ENCODE data around the gene ANKRD35. TPM values are rescaled to one million over a fixed set of nuclear protein-coding genes. Genes with fewer than 3 reads are reported as not detected.

Gene ANKRD35
- total and polyA plus RNA-seq, 9 of the 15 experiments (the other 6 are each of a cell fraction or from before 2014, with no cell fraction given): 0.07 to 0.14 (median 0.07) TPM; not detected in 5

- 66% methylated on average over 43 of the region's 47 CpGs for WGBS (ENCODE audit: insufficient coverage, low coverage, missing lambda C conversion rate)
- no peak overlapping the region for H3K4me2 ChIP-seq (ENCODE audit: insufficient read depth, low read length)
- no peak overlapping the region for H3K27ac ChIP-seq (ENCODE audit: extremely low read depth, low read depth, low read length)
- no peak for DNase-seq (ENCODE audit: extremely low read depth in 1 of 4, low spot score in 3 of 4)
- in situ Hi-C loops (cut with MboI): no loop called here
- H3K36me3 ChIP-seq (ENCODE audit: control insufficient read depth, insufficient read depth, low read length): no peaks in the 10 kb centered on the region
- H3K9me3 ChIP-seq (replicated peaks; ENCODE audit: control insufficient read depth, insufficient read depth, low read depth, low read length): no peaks in the 10 kb centered on the region
- TF ChIP-seq CEBPB (tag; IDR thresholded peaks at IDR 0.05) (peak; percentile 37; the same call in 1 of the 2 replicates), ZNF76 (CRISPR knock-in tag; IDR thresholded peaks at IDR 0.05; ENCODE audit: borderline replicate concordance) (no peak), FOXK1 (CRISPR knock-in tag; IDR thresholded peaks at IDR 0.05; ENCODE audit: borderline replicate concordance) (no peak), DEAF1 (CRISPR knock-in tag; IDR thresholded peaks at IDR 0.05) (no peak), ZBTB33 (CRISPR knock-in tag; IDR thresholded peaks at IDR 0.05) (peak; percentile 65), PRPF4 (IDR thresholded peaks at IDR 0.05; ENCODE audit: insufficient read depth, low read depth, low read length, poor library complexity, severe bottlenecking) (no peak), ZNF79 (CRISPR knock-in tag; IDR thresholded peaks at IDR 0.05; ENCODE audit: low read depth) (no peak), RUNX1 (IDR thresholded peaks at IDR 0.05; ENCODE audit: low read depth) (no peak), NFIC (IDR thresholded peaks at IDR 0.05) (no peak), NCOA6 (IDR thresholded peaks at IDR 0.05) (no peak), CBFA2T3 (IDR thresholded peaks at IDR 0.05) (no peak)
- H3K9me1 ChIP-seq (ENCODE audit: control insufficient read depth, insufficient read depth, low read length): no peaks in the 10 kb centered on the region
- H3K4me1 ChIP-seq (replicated peaks in 1 of 2; ENCODE audit: control insufficient read depth in 2 of 2, insufficient read depth in 2 of 2, low read length in 2 of 2): peaks cover 4 to 23% of the 10 kb centered on the region in 2 experiments; a peak in 2 of 5 replicates
- intact Hi-C loops (cut with micrococcal nuclease): no loop called here
- H3K27me3 ChIP-seq (ENCODE audit: control insufficient read depth in 2 of 2, insufficient read depth in 2 of 2, low read length in 2 of 2): 0 out of 5 replicates have a peak, but pooled peaks cover 0 to 4% of the 10 kb centered on the region in 2 experiments
- H3K79me2 ChIP-seq (ENCODE audit: control insufficient read depth, insufficient read depth, low read length): no peaks in the 10 kb centered on the region
- peak; percentile 22; the same call in 2 of the 3 replicates for ATAC-seq
- no peak for FAIRE-seq
- no TSS peak for BruUV-seq (replicated peaks)
- ChIA-PET CTCF (ENCODE audit: low intra/inter-chr PET ratio) (no interaction called here), POLR2A (interaction anchor here (0.7 to 2.7 kb wide), 8 partner anchors 7 to 119 kb away, joined by 3 to 7 read pairs (median 4); partner anchors contain the start of genes NUDT17 and PIAS3)
- no peak overlapping the region for H3K4me3 ChIP-seq
- no peak overlapping the region for H2AFZ ChIP-seq (ENCODE audit: low read depth, low read length)
- H4K20me1 ChIP-seq (replicated peaks; ENCODE audit: control insufficient read depth, insufficient read depth, low read length): no peaks in the 10 kb centered on the region
- H3K9ac ChIP-seq (ENCODE audit: insufficient read depth in 1 of 2, low read depth in 2 of 2, low read length in 2 of 2): peak overlapping the region in 1 of 2 experiments; percentile 32; a peak in 1 of 4 replicates
Measured at GRCh38 chr1:145871994-145872924, 13.4 kb downstream of the ANKRD35 start.
